Astrocyte of the hippocampus (primary cell): ENCODE results near the gene SHROOM3.

ENCODE experiments used
- DNase-seq: peaks from one replicate; pipeline ENCODE4 v3.0.0; 2011; ENCODE audit warnings: low read depth, low spot score

The SHROOM3 gene

DNA sequence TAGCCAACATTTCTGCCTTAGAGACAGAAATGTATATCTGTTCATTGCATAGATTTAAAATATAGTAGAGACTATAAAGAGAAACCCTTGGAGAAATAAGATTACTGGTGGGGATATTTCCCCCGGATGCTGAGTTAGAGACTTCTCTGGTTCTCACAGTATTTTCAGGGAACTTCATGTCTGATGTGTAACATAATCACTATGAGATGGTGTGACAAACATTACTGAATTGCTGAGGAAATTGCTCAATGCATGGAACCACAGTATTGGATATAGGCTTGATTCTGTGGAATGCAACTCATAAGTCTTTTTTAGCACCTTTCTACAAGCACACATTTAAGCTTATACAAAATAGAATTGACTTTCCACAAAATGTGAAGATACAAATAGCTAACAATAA lies 310.2 kb downstream of the SHROOM3 start:
- no peak for DNase-seq

DNA sequence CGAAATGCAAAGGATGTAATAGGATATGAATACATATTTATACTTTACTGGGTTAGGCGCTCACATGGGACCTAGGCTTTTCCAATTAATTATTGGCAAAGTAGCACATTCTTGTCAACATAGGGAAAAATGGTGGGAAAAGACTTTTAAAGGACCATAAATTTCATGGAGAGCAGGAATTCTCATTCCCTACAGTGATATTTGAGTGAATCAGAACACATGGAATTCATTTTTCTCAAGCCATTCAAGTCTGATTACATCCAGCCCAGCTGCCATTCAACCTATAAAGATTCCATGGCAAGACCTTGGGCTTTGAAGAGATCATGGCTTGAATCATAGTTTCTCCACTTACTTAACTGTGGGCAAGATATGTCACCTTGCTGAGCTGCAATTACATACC lies 312.5 kb downstream of the SHROOM3 start:
- DNase-seq: no peak

DNA sequence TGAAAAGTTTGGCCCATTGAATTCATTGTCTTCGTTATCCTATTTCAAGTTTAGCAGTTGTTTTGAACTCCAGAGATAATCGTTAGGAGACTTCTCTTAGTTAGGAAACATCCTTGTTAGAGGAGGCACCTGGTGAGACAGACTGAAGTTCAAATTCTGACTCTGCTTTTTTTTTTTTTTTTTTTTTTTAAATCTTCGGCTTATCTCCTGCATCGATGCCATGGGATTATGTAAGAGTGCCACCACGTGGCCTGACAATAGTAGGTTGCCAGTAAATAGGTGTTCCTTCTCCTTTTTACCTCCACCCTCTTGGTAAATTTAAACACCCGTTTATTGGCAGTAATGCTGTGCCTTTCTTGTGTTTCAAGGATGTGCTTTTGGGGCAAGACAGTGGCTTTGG lies 313.6 kb downstream of the SHROOM3 start:
- peak; percentile 58 for DNase-seq

DNA sequence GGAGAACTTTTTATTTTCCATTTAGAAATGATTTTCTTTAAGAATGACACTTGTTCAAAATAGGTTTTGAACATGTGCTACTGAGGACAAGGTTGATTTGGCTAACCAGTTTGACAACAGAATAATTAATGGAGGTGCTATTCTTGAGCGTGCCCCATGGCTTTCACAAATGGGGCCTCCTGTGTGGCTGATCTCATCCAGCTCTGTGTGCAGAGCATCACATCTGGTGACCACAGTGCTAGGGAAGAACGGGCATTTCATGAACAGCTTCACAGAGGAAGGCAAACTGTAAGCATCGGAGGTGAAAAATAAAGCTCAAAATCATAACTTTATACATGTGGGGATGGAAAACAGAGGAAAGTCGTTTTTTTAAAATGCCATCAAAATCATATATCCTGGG lies 314.3 kb downstream of the SHROOM3 start:
- no peak for DNase-seq

DNA sequence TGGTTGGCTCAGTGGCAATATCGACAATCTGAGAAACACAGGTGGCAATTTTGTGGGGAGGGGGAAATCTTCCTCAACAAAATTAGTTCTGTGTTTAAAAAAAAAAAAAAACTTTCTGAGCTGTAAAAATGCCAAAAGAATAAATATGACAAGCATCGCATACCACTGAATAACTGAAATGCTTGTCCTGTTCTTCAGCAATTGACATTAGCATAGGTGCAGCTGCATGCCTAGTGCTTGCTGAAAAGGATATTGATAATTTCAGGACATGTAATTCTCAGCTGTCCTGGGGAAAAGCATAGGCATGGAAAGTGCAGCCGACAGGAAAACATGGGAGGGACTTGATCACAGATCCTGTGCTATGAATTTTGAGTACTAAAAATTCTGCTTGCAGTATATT lies 315.7 kb downstream of the SHROOM3 start:
- no peak for DNase-seq

DNA sequence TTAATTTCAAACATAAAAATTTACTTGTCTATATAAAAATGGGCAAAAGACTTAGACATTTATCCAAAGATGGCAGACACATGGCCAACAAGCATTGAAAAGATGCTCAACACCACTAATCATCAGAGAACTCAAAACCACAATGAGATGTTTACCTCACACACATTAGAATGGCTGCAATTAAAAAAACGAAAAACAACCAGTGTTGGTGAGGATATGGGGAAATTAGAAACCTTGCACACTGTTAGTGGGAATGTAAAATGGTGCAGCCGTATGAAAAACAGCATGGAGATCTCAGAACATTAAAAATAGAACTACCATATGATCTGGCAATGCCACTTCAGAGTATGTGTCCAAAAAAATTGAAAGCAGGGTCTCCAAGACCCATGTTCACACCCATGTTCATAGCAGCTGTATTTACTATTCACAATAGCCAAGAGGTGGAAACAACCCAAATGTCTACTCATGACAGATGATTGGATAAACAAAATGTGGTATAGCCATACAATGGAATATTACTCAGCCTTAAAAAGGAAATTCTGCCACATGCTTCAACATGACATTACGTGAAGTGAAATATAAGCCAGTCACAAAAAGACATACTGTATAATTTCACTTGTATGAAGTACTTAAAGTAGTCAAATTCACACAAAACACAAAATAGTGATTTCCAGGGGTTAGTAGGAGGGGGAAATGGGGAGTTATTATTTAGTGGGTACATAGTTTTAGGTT lies 316.7 kb downstream of the SHROOM3 start:
- no peak for DNase-seq

DNA sequence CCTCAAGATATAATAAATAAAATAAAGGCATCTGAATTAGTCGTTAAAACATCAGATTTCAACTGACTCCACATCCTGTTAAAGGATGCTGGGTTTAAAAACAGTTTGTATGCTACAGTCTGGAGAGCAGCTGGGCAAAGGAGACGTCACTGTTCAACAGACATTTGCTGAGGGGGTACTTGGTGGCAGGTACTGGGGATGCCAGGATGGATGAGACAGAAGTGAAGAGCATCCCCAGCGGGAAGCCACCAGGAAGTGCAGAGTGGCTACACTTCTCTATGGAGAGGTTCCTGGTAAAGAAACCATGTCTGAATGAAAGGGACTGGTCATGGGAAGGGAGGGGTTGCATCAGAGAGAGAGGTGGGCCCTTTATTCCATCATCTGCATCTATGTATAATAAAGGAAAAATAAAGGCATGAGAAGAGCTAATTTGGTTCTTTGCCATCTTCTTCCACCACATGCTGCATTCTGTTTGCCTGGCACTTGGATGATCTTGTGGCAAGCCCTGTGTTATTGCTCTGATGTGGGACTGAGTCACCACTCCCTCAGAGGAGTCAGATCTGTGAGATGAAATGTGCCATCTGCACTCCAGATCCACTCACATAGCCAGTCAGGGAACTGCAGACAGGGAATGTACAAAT lies 318.0 kb downstream of the SHROOM3 start:
- peak; percentile 90 for DNase-seq

DNA sequence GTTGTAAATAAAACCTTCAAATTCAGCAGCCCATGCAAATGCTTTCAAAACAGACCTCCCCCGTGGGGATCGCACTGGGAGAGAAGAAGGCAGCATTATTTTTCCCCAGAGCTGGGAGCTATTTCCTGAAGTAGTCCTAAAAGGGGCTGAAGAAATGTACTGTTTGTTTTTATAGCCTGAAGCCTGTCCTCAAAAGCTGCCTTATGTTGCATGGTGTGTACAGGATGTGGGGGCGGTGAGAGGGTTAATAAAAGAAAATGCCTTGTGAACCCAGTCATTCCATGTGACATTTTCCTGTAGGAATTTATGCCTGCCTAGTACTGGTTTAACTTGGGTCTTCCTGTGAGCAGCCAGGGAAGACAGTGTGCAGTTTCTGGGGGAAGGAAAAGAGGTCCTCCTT lies 318.8 kb downstream of the SHROOM3 start:
- peak; percentile 89 for DNase-seq

DNA sequence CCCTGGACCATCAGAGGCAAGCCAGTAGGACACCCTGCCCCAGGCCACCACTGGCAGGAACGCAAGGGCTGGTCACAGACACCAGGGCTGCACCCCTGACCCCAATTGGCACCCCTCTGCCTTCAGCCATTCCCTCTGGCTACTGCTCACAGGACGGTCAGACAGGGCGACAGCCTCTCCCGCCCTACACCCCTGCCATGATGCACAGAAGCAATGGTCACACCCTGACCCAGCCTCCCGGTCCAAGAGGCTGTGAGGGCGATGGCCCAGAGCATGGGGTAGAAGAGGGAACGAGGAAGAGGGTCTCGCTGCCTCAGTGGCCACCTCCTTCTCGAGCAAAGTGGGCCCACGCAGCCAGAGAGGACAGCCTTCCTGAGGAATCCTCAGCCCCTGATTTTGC lies 319.4 kb downstream of the SHROOM3 start:
- no peak for DNase-seq

DNA sequence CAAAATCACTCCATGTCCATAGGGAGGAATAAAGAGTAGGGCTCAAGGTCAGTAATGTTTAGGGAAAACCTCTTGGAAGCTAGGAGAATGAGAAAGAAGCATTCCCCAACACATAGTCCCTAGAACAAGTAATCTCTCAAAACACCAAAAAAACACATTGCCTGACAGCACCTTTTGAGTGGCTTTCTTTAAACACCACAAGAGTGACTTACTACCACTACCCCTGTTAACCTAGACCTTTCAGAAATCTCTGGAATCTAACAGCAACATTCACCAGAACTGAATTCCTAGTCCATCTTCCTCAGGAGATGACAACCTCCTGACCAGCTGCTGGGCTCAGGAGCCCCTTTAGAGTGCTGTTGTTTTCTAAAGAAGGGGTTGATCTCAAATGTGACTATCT lies 320.7 kb downstream of the SHROOM3 start:
- DNase-seq: peak; percentile 26

DNA sequence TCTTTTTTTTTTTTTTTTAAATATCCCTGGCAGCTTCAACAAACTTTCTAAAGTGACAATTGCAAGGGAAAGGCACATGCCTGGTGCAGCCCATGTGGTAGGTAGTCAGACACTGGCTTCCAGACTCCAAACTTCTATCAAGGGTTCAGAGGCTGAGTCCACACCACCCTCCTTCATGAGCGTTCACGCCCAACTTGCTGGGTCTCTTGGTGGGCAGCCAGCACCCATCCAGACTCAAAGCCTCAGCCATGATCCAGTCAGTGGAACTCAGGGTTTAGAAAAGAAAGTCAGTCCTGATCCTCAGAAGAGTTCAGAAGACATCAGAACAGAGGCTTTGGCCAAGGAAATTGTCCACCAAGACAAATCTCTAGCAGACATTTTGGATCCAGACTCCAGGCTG lies 321.4 kb downstream of the SHROOM3 start:
- DNase-seq: no peak

DNA sequence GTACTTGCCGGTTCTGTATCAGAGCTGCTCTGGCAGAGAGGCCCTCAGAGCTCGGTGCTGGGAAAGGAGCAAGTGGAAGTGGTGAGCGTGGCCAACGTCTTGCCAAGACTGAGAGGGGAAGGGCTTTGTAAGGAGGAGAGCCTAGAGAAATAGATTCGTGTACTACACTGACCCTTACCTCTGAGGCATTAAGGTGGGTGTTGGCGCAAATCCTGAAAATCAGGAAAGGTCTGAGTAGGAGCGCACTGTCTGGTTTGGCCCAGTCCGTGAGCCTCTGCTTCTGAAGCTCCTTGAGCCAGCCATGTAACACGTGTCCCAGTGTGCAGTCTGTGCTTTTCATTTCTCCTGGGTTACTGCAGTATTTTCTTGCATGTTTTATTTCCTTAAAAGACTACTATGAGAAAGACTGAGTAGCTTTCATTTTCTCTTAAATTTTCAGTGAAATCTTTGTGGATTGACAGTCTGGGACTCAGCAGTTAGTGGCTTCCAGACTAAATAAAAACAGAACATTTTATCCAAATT lies 322.4 kb downstream of the SHROOM3 start:
- DNase-seq: no peak

DNA sequence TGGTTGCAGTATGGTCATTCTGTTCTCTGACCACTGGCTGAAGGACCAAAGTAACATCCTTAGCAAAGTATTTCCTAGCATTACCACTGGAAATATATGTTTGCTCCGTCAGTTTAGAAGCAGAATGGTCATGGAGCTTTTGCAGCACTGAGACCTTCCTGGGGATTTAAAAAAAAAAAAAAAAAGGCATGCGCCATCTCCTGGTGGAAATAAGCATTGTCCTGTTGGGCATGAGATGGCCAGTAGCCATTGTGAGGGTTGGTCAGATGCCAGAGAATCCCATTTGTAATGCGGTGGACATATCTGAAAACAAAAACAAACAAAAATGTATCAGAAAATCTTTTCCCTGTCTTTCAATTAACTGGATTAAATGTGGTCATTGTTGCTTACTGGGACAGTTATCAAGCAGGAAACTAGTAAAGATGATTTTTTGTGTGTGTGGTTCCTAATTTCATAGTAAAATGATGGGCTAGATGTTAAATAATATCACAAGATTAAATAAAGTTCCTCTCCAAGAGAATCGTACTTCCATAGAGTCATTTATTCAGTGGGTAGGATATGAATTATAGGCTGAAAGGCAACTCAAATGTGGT lies 323.4 kb downstream of the SHROOM3 start:
- DNase-seq: peak; percentile 90

DNA sequence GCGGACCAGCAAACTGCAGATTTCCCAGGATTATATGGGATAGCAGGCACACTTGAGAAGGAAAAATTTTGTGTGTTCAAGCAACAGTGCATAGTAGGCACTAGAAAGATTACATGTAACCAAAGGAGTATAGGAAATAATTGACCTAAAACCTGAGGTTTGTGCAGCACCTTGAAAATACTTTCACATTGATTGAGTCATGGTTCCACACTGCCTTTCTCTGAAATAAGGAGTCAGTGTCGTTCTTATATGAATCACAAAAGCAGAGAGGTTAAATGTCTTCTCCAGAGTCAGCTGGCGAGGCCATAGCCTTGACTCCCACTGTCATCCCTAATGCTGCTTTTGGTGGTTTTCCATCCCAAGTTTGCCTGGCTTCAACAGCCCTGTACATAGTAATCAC lies 324.0 kb downstream of the SHROOM3 start:
- no peak for DNase-seq

DNA sequence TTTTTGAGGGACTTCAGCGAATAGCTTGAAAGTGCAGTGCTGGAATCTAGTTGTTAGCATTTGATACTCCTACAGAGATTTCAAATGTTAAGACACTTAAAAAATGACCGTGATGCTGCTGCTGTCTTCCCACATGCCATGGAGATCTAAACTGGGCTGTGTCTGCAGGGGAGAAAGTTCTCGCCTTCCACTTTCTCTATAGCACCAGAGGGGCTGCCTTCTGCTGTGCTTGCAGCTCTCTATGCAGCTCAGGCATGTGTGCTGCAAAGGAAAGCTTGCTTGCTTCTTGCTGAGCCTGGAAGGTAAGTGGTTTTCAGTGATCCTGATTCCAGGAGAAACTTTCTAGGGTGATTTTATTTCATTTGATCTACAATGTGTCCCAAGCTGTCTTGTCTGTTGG lies 325.2 kb downstream of the SHROOM3 start:
- no peak for DNase-seq

DNA sequence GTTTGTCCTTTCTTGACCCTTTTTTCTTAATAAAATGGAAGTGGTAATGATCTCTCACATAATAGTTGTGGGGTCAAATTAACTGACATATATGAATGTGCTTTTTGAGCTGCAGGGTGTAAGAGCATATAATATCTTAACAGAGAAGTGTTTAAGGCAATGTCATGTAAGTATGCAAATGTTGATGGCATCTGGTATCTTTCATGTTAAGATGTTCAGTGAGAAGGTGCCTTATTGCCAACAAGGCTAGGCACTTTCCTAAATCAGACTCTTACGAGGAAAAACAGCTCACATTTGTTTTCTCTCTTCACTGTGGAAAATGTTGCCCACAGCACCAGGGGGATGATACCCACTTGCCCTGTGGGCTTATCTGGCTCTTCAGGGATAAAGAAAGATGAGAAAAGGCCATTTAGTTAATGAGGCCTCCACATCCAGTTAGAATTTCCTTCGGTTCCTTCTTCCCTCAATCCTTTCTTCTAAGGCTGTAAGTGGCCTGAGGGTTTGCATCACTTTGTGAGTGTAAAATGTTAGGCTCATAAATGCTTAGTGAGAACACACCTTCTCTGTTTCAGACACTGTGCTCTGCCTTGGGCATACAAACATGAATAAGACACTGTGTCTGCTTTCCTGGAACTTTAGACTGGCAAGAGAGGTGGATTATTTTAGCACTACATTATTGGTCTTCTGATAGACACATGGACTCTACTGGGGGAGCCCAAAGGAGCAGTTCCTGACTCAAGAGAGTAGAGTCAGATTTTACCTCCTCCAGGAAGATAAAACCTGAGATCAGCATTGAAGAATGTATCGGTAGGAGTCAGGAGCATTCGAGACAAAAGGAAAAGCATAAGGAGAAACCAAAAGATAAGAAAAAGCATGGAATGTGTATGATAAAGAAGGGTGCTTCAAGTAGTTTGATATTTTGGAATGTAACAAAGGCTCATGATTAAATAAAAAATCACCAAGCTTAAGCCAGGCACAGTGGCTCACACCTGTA lies 327.4 kb downstream of the SHROOM3 start:
- DNase-seq: no peak

DNA sequence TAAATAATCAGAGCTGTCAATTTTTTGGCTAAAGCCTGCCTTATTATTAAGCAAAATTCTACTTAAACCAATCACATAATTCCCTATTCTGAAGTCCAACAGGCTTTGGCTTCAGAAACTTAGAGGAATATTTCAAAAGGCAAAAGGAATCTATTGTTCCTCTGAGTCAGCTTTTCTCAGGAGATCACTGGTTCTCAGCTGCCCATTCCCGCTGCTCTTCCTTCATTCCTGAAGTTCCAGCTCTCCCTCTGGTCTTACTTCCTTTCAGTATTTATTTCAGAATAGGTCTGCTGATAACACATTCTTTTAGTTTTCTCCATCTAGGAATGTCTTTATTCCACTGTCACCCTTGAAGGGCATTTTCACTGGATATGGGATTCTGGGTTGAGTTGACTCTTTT lies 329.2 kb downstream of the SHROOM3 start:
- DNase-seq: peak; percentile 61

DNA sequence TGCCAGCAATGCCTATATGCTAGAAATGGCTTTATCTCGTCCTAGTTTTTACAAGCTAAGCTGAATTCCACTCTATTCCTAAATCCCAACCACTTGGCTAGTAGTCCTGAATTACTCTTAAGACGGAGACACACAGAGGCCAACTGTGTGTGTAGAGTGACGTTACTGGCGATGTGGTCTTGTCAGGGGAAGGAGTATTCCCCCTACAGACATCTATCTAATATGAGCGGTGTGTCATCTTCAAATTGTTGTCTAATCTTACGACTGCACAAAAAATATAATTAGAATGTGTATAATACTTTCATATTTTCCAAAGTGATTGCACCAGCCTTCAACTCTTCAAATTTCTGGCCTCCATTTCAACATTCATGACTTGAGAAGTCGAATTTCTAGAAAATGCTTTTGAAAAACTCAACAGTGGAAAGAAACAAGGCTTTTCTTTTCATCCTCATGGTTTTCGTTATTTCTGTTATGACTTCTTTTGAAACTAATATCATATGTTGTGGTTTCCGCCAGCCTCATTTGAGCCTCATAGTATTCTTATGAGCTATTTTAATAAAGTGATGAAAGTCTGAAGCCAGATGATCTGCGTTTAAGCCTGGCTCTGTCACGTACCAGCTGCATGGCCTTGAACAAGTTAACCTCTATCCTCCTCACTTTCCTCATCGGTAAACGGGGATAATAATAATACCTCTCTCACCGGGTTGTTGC lies 330.6 kb downstream of the SHROOM3 start:
- DNase-seq: no peak

DNA sequence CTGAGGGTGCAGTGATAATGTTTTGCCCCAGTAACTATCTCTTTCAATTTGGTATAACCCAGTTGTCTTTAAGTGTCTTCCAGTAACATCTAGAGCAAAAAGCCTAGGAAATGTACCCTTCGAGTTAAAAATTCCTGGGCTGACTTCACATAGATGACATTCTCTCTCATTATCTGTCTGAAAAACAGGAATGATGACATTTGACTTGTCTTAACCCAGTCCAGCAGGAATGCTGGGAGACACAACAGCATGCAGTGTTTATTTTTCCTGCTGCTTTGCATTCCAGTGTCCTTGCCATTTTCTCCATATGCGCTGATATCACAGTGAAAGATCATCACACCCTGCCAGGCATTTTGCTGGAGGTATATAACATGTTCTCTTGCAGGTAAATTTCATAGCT lies 333.0 kb downstream of the SHROOM3 start:
- peak; percentile 39 for DNase-seq

DNA sequence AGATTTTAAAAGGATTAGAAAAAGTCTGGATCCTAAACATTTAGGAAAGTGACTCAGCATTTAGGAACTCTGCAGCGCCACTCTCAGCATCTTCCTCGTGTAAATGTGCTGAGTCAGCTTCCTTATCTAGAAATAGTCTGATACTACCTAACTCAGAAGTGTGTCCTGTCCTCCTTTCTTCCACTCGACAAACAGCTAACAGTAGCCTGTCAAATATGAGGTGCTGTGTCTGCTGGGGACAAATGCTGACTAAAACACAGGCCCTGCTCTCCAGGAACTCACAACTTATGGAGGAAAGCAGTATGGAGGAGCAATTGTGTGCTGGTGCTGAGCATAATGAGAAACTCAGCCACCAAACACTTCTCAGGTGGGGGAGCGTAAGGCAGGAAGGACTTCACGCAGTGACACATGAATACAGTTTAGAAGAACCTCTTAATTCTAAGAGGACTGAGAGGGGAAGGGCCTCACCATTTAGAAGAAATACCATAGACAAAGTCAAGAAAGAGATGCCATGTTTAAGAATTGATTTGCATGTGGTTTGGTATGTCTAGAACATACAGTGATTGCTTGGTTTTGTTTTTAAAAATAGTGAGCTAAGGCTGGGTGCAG lies 337.6 kb downstream of the SHROOM3 start:
- peak; percentile 69 for DNase-seq

DNA sequence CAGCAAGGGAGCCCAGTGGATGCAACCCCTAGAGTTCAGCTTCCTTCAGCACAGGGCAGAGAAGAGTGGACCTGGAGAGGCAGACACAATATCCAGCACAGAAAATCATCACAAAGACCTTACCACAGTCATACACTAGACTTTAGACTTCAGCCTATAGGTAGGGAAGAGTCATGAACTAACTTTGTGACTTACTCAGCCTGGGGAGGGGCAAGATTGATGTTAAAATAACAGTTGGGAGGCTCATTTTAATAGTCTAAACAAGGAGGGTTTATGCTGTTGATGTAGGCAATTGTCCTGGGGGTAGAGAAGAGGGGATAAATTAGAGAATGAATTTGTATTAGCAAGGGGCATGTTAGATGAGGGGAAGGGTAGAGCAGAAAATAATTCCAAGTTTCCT lies 338.7 kb downstream of the SHROOM3 start:
- DNase-seq: no peak
